ENCODE results near the gene BRIP1.
"Not testable (repeated sequence)": the region's sequence is repeated elsewhere in the genome, so short reads cannot be mapped to it uniquely, and the experiment has no call there.

Gene BRIP1

DNA sequence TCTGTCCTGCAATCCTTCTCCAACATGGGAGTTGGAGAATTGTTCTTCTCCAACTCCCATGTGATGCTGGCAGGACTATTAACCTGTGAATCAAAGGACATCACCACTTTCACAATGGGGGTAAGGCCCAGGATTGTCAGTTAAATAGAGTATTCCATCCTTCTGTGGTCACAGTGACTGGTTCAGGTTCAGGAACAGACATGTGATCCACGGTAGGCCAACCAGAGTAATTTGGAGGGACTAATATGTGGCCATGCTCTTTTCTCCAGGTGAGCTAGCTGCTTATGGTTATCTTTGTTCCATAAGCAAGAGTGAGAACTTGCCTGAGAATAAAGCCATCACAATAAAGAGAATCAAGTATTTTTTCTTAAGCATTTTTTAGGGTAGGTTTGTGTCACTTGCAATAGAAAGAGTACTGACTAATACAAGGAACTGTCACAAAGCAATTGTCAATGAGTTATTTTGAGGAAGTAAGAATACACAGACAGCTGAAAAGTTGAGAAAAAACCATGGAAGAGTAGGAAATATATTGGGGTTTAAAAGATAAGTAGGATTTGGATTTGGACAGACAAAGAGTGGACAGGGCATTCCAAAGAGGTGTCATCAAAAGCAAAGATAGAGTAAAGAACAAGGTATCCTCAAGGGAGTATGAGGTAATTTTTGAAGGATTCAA lies 63.4 kb downstream of the BRIP1 start:
- no peak for DNase-seq (ENCODE audit: low read depth)

DNA sequence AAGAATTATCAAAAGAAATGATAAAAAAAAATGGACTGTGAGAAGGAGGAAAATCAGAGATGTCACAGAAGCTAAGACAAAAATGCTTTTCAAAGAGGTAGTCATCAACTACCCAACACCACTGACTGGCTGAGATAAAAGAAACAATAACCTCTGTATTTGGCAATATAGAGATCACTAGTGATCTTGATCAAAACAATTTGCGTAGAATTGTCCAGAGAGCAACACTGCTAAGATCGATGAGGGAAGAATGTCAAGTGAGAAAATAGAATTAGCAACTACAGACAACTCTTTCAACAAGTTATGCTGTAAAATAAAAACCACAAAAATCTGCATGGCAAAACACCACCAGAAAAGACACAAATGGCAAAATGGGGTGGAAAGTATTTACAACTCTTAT lies 66.0 kb downstream of the BRIP1 start:
- no peak for DNase-seq (ENCODE audit: low read depth)

GRCh38 chr17:61795546-61795945 lies 67.8 kb downstream of the BRIP1 start:
- DNase-seq (ENCODE audit: low read depth): no peak

DNA sequence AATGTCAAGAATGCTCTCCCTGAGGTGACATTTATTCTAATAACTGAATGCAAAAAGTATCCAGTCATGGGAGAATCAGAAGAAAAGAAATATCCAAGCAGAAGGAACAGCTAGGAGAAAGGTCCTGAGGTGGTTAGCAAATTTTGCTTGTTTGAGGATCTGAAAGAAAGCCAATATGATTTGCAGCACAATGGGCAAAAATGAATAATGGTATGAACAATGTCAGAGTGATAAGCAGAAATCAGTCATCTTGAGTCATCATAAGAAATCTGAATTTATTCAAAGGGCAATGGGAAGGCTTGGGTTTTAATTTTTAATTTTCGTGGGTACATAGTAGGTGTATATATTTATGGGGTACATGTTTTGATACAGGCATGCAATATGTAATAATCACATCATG lies 68.5 kb downstream of the BRIP1 start:
- DNase-seq (ENCODE audit: low read depth): no peak

DNA sequence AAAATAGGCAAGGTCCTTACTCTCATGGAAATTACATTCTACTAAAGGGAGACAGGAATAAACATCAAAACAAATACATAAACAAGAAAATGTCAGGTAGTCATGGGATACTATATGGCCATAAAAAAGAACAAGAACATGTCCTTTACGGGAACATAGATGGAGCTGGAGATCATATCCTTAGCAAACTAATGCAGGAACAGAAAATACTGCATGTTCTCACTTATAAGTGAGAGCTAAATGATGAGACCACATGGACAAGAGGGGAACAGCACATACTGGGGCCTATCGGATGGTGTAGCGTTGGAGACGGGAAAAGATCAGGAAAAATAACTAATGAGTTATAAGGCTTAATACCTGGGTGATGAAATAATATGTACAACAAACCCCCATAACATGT lies 69.1 kb downstream of the BRIP1 start:
- DNase-seq (ENCODE audit: low read depth): no peak

DNA sequence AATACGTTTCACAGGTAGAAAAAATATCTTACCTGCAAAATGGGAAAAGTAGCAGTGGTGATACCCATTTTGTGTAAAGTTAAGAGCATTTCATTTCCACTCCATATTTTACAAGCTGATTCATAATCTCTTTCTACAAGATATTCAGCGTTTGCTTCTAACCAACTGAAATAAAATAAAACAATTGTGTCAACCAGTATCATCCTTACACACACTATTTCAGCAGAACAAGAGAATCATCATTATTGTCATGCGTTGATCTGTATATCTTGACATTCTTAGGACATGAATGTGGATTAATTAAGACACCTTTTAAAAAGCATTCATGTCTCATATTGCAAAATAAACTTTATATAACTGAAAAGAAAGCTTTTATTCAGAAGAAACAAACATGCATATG lies 69.8 kb downstream of the BRIP1 start:
- DNase-seq (ENCODE audit: low read depth): no peak

DNA sequence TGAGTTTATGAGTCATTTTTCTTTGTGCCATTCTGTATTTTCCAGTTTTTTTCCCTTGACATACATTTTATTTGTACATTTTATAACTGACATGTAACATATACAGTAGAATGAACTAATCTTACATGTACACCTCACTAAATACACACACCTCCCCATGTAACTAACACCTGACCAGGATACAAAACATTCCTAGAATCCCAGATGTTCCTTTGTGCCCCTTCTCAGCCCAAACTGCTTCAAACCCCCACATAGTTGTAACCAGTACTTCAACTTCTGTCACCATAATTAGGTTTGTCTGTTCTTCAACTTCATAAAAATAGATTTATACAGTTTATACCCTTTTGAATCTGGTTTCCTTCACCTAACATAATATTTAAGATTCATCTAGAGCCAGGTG lies 73.5 kb downstream of the BRIP1 start:
- DNase-seq (ENCODE audit: low read depth): no peak

GRCh38 chr17:61786088-61786487 lies 77.2 kb downstream of the BRIP1 start:
- no peak for DNase-seq (ENCODE audit: low read depth)

GRCh38 chr17:61784510-61784909 lies 78.8 kb downstream of the BRIP1 start:
- DNase-seq (ENCODE audit: low read depth): no peak

GRCh38 chr17:61783556-61784304 lies 79.6 kb downstream of the BRIP1 start:
- DNase-seq (ENCODE audit: low read depth): no peak

- DNase-seq (ENCODE audit: low read depth): no peak
These were observed 80.2 kb downstream of the BRIP1 start for GRCh38 chr17:61783120-61783519.

- no peak for DNase-seq (ENCODE audit: low read depth)
These were observed 80.6 kb downstream of the BRIP1 start for GRCh38 chr17:61782683-61783082.

DNA sequence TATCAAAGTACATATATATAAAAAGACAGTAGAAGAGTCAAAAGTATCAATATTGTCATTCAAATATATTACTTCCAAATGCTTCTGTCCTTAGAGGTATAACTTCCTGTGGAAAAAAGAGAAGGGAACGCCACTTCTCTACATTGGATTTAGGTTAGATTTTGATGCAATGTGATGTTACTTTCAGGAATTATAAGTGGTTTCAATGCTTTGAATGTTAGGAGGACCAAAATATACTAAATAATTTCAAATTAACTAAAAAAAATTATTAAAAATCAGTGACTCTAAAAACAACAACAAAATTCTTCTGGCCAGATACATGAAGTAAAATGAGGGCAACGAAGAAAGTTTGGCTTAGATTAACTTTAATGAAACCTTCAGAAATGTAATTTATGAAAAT lies 88.0 kb downstream of the BRIP1 start:
- DNase-seq (ENCODE audit: low read depth): no peak

DNA sequence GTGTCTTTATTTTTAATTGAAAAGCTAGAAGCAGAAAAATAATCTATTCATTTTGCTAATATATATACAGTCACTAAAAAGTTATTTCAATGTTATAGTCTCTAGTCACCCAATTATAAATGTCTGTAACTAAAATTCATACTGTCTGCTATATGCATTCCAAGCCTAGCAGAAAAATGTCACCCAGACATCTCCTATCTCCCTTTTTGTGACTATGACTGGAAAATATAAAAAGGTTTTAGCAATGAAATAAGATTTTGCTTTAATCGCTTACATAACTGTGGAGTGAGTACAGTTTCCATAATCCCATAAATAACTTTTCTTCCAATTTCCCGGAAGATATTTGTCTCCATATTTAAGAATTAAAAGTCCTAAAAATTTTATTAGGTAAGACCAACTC lies 88.6 kb downstream of the BRIP1 start:
- no peak for DNase-seq (ENCODE audit: low read depth)

DNA sequence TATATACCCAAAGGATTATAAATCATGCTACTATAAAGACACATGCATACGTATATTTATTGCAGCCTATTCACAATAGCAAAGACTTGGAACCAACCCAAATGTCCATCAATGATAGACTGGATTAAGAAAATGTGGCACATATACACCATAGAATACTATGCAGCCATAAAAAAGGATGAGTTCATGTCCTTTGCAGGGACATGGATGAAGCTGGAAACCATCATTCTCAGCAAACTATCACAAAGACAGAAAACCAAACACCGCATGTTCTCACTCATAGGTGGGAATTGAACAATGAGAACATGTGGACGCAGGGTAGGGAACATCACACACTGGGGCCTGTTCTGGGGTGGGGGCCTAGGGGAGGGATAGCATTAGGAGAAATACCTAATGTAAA lies 89.2 kb downstream of the BRIP1 start:
- not testable (repeated sequence) for DNase-seq (ENCODE audit: low read depth)

DNA sequence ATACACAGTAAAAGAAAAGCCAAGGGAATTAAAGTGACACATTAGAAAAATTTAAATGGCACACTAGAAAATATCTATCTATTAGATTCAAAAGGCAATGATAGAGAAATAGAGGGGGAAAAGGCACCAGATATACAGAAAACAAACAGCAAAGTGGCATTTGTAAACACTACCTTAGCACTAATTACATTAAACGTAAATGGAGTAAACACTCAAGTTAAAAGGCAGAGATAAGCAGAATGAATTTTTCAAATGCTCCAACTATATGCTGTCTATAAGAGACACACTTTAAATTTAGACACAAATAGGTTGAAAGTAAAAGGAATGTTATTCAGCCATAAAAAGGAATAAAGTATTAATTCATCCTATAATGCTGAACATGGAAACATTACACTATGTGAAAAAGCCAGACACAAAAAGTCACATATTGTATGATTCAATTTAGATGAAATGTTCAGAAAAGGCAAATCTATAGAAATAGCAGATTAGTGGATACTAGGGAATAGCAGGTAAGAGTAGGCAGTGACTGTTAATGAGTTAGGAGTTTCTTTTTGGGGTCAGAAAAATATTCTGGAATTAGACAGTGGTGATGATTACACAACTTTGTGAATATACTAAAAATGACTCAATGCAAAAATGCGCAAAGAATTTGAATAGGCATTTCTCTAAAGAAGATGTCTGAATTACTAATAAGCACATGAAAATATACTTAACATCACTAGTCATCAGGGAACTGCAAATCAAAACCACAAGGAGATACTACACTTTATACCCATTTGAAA lies 92.4 kb downstream of the BRIP1 start:
- DNase-seq (ENCODE audit: low read depth): peak; percentile 74

DNA sequence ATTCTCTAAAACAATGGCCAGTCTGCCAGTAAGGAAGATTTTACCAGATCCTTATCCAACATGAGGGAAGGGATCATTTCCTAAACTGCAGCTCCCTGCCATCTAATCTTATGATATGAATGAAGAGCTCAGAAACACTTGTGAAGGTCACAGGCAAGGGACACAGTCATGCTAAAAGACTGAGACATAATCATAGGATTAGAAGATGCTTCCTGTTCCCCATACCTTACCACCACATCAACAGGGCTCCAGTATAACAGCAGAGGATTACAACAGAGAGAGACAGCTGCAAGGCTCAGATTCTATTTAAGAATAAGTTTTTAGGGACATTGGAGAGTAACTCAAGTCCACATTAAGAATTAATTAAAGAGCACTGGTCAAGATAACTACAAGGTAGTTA lies 93.3 kb downstream of the BRIP1 start:
- DNase-seq (ENCODE audit: low read depth): no peak

GRCh38 chr17:61768405-61768804 lies 94.9 kb downstream of the BRIP1 start:
- no peak for DNase-seq (ENCODE audit: low read depth)

GRCh38 chr17:61766520-61766919 lies 96.8 kb downstream of the BRIP1 start:
- peak; percentile 19 for DNase-seq (ENCODE audit: low read depth)

DNA sequence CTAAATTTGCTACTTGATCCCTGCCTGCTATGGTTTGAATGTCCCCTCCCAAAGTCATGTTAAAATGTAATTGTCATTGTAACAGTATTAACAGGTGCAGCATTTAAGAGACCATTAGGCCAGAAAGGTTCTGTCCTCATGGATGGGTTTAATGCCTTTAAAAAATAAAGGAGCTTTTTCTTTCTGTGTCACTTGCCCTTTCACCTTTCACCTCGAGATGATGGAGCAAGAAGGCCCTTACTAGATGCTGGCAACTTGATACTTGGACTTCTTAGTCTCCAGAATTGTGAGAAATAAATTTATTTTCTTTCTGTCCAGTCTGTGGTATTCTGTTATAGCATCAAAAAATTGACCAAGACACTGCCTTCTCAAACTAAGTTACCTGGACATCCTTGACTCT lies 98.5 kb downstream of the BRIP1 start:
- no peak for DNase-seq (ENCODE audit: low read depth)

- no peak for DNase-seq (ENCODE audit: low read depth)
These were observed 101.5 kb downstream of the BRIP1 start for GRCh38 chr17:61761827-61762226.

GRCh38 chr17:61759362-61759761 lies 104.0 kb downstream of the BRIP1 start:
- DNase-seq (ENCODE audit: low read depth): no peak

- no peak for DNase-seq (ENCODE audit: low read depth)
These were observed 104.9 kb downstream of the BRIP1 start for GRCh38 chr17:61758430-61758829.
